ENCODE measurements around the gene RNU6-9.

The RNU6-9 gene

DNA sequence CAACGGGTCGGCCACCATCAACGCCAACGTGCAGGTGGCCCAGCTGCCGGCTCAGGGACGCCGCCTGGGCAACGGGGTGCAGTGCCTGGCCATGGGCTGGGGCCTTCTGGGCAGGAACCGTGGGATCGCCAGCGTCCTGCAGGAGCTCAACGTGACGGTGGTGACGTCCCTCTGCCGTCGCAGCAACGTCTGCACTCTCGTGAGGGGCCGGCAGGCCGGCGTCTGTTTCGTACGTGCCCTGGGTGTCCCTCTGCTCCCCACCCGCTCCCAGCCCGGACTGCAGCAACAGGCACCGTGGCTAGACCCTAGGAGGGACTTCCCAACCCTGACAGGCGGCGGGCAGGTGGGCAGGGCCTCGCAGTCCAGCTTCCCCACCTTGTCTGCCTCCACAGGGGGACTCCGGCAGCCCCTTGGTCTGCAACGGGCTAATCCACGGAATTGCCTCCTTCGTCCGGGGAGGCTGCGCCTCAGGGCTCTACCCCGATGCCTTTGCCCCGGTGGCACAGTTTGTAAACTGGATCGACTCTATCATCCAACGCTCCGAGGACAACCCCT, 37.6 kb upstream of the RNU6-9 start:
- Mint-ChIP-seq H3K4me1 (peaks cover 4% of the 10 kb centered on the region), H3K27me3 (peaks cover 1% of the 10 kb centered on the region), H3K9me3 (no peaks in the 10 kb centered on the region), H3K4me3 (no peak overlapping the region), H3K36me3 (no peaks in the 10 kb centered on the region), H3K27ac (no peak overlapping the region)

DNA sequence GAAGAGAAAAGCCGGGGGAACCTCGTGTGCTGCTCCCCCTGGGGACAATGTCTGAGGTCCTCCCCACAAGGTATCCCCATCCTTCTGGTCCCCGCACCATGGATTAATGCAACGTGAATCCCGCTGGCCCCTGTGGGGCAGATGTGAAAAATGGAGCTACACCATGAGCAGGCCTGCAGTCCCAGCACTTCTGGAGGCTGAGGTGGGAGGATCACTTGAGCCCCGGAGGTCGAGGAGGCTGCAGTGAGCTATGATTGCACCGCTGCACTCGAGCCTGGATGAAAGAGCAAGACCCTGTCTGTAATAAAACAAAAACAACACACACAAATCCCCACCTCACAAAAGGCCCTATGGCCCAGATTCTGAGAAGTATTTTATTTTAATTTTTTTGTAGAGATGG, 35.0 kb upstream of the RNU6-9 start:
- H3K27ac Mint-ChIP-seq = no peak overlapping the region

GRCh38 chr19:858868-859843, 34.1 kb upstream of the RNU6-9 start, which contains the start of gene CFD:
Gene CFD (plus strand): TSS chr19:859664. CDS start chr19:859690, 26 bp downstream.
- H3K9me3 Mint-ChIP-seq = no peaks in the 10 kb centered on the region
- no peaks in the 10 kb centered on the region for H3K36me3 Mint-ChIP-seq
- peaks cover 19% of the 10 kb centered on the region for H3K4me1 Mint-ChIP-seq
- H3K27me3 Mint-ChIP-seq = peaks cover 1% of the 10 kb centered on the region
- H3K27ac Mint-ChIP-seq = peak within 1 kb of the TSS; percentile 41
- H3K4me3 Mint-ChIP-seq = no peak within 1 kb of the TSS

More for the DNA sequence above, 35.0 kb upstream of the RNU6-9 start:
- Mint-ChIP-seq H3K9me3 (no peaks in the 10 kb centered on the region), H3K4me3 (no peak overlapping the region), H3K27me3 (peaks cover 1% of the 10 kb centered on the region), H3K4me1 (peaks cover 10% of the 10 kb centered on the region), H3K36me3 (no peaks in the 10 kb centered on the region)

- Mint-ChIP-seq H3K27ac (no peak overlapping the region), H3K9me3 (no peaks in the 10 kb centered on the region), H3K4me1 (peaks cover 19% of the 10 kb centered on the region), H3K4me3 (no peak overlapping the region), H3K27me3 (peaks cover 1% of the 10 kb centered on the region), H3K36me3 (no peaks in the 10 kb centered on the region)
Measured at GRCh38 chr19:861141-861755, 32.0 kb upstream of the RNU6-9 start.

GRCh38 chr19:861756-862580, 31.3 kb upstream of the RNU6-9 start:
- peaks cover 19% of the 10 kb centered on the region for H3K4me1 Mint-ChIP-seq
- no peak overlapping the region for H3K27ac Mint-ChIP-seq
- H3K4me3 Mint-ChIP-seq = no peak overlapping the region
- peaks cover under 1% of the 10 kb centered on the region for H3K27me3 Mint-ChIP-seq
- H3K9me3 Mint-ChIP-seq = no peaks in the 10 kb centered on the region
- H3K36me3 Mint-ChIP-seq = no peaks in the 10 kb centered on the region

DNA sequence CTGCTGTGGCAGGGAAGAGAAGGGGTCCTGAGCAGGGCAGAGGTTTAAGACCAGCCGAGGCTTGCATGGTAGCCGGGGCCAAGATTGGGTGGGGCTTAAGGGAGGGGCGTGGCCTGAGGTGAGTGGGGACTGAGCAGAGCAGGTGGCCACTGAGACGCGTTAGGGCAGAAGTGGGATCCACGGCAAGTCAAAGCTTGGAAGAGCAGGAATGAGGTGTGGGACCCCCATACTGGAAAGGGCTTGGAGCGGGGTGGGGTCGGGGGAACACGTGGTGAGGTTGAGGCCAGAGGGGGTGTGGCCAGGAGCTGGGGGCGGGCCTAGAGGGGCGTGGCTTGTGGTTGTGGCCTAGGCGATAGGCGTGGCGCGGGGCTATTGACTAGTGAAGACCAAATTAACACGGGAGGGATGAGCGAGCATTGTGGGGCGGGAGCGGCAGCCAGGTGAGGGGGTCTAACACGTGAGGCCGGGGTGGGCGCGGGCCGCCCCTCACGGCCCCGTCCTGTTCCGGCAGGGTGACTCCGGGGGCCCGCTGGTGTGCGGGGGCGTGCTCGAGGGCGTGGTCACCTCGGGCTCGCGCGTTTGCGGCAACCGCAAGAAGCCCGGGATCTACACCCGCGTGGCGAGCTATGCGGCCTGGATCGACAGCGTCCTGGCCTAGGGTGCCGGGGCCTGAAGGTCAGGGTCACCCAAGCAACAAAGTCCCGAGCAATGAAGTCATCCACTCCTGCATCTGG, 30.5 kb upstream of the RNU6-9 start:
- H3K27me3 Mint-ChIP-seq = no peaks in the 10 kb centered on the region
- peaks cover 3% of the 10 kb centered on the region for H3K36me3 Mint-ChIP-seq
- peak overlapping the region; percentile 55 for H3K27ac Mint-ChIP-seq
- no peaks in the 10 kb centered on the region for H3K9me3 Mint-ChIP-seq
- peak overlapping the region; percentile 55 for H3K4me3 Mint-ChIP-seq
- peaks cover 20% of the 10 kb centered on the region for H3K4me1 Mint-ChIP-seq

GRCh38 chr19:863315-863620, 30.0 kb upstream of the RNU6-9 start:
- Mint-ChIP-seq H3K27me3 (no peaks in the 10 kb centered on the region), H3K27ac (no peak overlapping the region), H3K4me1 (peaks cover 19% of the 10 kb centered on the region), H3K9me3 (no peaks in the 10 kb centered on the region), H3K4me3 (peak overlapping the region; percentile 3), H3K36me3 (peaks cover 3% of the 10 kb centered on the region)

GRCh38 chr19:866769-867300, 26.4 kb upstream of the RNU6-9 start:
- Mint-ChIP-seq H3K4me1 (peaks cover 19% of the 10 kb centered on the region), H3K27me3 (no peaks in the 10 kb centered on the region), H3K4me3 (no peak overlapping the region), H3K27ac (no peak overlapping the region), H3K9me3 (no peaks in the 10 kb centered on the region), H3K36me3 (peaks cover 3% of the 10 kb centered on the region)

DNA sequence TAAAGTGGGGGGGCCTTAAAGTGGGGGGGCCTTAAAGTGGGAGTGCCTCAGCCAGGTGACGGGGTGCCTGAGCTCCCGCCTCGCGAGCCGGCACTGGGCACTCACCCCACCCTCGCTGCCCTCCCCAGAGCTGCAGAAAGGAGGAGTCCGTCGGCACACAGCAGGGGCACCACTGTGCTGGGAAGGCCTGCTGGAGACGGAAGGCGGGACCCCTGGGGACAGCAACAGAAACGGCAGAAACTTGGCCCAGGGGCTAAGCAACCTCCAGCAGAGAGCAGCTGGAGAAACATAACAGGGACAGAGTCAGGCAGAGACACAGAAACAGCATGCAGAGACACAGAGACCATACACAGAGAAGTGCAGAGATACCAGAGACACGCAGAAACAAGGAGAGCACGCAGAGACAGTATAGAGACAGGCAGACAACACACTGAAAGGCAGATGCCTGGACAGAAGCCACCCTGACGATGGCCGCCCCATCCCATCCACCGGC, 25.9 kb upstream of the RNU6-9 start:
- Mint-ChIP-seq H3K36me3 (peaks cover 3% of the 10 kb centered on the region), H3K4me1 (peaks cover 24% of the 10 kb centered on the region), H3K9me3 (no peaks in the 10 kb centered on the region), H3K27me3 (no peaks in the 10 kb centered on the region), H3K4me3 (no peak overlapping the region), H3K27ac (no peak overlapping the region)

DNA sequence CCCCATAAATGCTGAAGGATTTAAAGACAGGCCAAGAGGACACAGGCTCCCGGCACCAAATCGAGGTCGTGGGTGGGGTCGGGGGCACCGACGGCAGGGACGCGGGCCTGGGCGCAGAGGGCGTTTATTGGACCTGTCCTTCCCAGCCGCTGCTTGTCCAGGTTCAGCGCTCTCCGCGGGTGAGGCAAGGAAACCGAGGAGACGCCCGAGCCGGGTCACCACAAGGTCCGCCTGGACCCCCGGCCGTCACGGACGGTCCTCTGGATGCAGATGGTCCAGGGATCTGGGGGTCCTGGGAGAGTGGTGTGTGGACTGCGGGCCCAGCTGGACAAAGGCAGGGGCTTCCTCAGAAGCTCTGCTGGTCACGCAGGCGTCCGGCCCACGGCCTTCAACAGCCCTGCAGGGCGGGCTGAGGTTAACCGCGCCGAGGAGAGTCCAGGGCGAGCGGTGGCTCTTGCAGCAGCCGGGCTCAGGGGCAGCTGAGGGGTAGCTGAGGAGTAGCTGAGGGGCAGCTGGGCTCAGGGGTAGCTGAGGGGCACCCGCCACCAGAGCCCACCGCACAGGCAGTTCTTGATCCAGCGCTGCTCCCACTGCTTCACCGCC, 25.3 kb upstream of the RNU6-9 start:
- Mint-ChIP-seq H3K4me1 (peaks cover 23% of the 10 kb centered on the region), H3K9me3 (no peaks in the 10 kb centered on the region)

DNA sequence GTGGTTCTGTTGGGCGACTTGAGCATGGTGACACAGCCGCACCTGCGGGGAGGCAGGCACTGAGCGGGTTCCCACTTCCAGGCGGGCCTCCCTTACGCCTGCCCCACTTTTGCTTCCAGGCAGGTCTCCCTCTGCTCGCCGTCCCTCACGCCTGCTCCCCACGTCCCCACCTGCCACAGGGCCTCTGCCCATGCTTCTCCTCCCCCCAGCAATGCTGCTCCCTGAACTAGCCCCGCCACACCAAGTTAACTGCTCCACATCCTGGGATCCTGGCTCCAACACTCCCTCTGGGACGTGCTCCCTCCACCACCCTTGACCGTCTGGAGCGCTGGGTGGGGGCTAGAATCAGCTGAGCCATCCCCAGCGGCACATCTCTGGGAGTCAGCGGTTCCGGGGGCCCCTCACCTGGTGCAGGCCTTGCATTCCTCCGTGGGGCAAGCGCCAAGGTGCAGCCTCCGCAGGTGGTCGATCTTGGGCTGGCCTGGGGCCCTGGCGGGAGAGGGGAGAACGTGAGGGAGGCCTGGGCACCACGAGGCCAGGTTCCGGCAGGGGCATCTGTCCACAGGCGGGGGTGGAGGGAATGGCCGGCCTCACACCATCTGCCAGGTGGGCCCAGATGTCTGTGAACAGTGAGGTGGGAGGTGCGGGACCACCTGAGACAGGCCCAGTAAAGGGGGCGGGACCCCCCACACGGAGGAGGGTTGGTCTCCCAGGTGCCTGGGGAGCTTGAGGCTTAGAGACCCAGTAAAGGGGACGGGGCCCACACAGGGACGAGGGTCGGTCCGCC, 24.6 kb upstream of the RNU6-9 start:
- Mint-ChIP-seq H3K36me3 (peaks cover 3% of the 10 kb centered on the region), H3K27me3 (no peaks in the 10 kb centered on the region), H3K27ac (no peak overlapping the region), H3K9me3 (no peaks in the 10 kb centered on the region), H3K4me3 (no peak overlapping the region), H3K4me1 (peaks cover 17% of the 10 kb centered on the region)

More for the DNA sequence above, 25.3 kb upstream of the RNU6-9 start:
- H3K27ac Mint-ChIP-seq = no peak overlapping the region
- no peaks in the 10 kb centered on the region for H3K27me3 Mint-ChIP-seq
- peaks cover 3% of the 10 kb centered on the region for H3K36me3 Mint-ChIP-seq
- no peak overlapping the region for H3K4me3 Mint-ChIP-seq

GRCh38 chr19:869245-870177, 23.8 kb upstream of the RNU6-9 start:
- Mint-ChIP-seq H3K4me3 (no peak overlapping the region), H3K27ac (no peak overlapping the region)

GRCh38 chr19:870314-870713, 23.0 kb upstream of the RNU6-9 start:
- peaks cover 3% of the 10 kb centered on the region for H3K36me3 Mint-ChIP-seq
- peak overlapping the region; percentile 36 for H3K4me3 Mint-ChIP-seq
- H3K9me3 Mint-ChIP-seq = no peaks in the 10 kb centered on the region

More at GRCh38 chr19:869245-870177, 23.8 kb upstream of the RNU6-9 start:
- H3K4me1 Mint-ChIP-seq = peaks cover 12% of the 10 kb centered on the region
- peaks cover 3% of the 10 kb centered on the region for H3K36me3 Mint-ChIP-seq
- H3K27me3 Mint-ChIP-seq = no peaks in the 10 kb centered on the region
- no peaks in the 10 kb centered on the region for H3K9me3 Mint-ChIP-seq

More at GRCh38 chr19:870314-870713, 23.0 kb upstream of the RNU6-9 start:
- Mint-ChIP-seq H3K4me1 (peaks cover 12% of the 10 kb centered on the region), H3K27me3 (no peaks in the 10 kb centered on the region), H3K27ac (peak overlapping the region; percentile 79)

All from activated naive CD4-positive, alpha-beta T cell treated with anti-CD3 and anti-CD28 coated beads, Interleukin-2, amount 50 U/mL, for 24 hours (primary cell).